DMS 273 treated with DMSO at 0.1 percent for 48 hours (cell line): ENCODE measurements around the gene FKBP2.
"Not testable (repeated sequence)": the region's sequence is repeated elsewhere in the genome, so short reads cannot be mapped to it uniquely, and the experiment has no call there.

ENCODE experiments used
- DNase-seq: peaks from one replicate; lab custom pipeline; 2025; lab: John Stamatoyannopoulos, UW

The FKBP2 gene

GRCh38 chr11:64234647-64235379 lies 6.1 kb upstream of the FKBP2 start:
- no peak for DNase-seq

GRCh38 chr11:64235437-64236161 lies 5.3 kb upstream of the FKBP2 start:
- no peak for DNase-seq

DNA sequence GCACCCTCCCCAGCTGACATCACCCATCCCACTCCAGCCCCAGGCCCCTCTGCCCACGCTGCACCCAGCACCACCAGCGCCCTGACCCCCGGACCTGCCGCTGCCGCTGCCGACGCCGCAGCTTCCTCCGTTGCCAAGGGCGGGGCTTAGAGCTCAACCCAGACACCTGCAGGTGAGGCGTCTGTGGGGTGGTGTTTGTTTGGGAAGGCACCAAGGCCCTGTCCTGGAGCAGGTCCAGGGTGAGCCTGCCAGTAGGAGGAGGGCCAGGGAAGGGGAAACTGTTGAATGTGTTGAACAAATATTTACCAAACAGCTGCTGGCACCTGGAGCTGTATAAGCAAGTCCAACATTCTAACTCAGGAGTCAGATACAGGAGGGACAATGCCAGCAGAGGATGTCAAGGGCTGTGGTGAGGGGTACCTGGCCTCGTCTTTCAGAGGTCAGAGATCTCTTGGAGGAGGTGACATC lies 3.4 kb upstream of the FKBP2 start:
- DNase-seq, result no peak

- DNase-seq, result no peak
Observed at GRCh38 chr11:64238076-64238475, 2.8 kb upstream of the FKBP2 start.

DNA sequence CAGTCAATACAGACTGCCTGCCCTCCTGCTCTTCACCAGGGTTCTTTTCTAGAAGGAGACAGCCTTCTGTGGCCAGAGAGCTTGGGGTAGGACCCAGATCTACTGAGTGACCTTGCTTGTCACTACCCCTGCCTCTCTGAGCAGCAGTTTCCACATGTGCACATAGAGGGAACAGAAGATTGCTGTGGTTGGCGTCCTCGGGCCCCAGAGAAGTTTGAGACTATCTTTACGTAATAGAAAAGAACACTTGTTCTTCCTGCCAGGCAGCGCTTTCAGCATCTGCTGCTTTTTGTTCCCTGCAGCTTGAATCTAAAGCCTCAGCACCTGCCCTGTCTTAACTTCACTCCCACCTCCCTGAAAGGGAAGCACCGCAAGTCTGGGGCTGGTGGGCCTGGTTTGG lies 1.9 kb upstream of the FKBP2 start:
- no peak for DNase-seq

GRCh38 chr11:64239662-64240434 lies 1.0 kb upstream of the FKBP2 start:
- no peak for DNase-seq

DNA sequence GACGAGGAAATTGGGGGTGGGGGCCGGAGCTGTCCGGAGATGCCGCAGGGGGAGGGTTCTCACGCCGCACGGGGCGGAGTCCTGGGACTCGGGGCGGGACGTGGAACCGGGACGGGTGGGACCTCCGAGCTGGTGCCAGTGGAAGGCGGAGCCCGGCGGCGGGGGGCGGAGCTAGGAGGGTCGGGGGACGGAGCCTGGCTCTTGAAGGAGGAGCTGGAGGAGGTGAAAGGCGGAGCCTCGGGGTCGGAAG lies 271 bp downstream of the FKBP2 start:
- DNase-seq, result no peak

DNA sequence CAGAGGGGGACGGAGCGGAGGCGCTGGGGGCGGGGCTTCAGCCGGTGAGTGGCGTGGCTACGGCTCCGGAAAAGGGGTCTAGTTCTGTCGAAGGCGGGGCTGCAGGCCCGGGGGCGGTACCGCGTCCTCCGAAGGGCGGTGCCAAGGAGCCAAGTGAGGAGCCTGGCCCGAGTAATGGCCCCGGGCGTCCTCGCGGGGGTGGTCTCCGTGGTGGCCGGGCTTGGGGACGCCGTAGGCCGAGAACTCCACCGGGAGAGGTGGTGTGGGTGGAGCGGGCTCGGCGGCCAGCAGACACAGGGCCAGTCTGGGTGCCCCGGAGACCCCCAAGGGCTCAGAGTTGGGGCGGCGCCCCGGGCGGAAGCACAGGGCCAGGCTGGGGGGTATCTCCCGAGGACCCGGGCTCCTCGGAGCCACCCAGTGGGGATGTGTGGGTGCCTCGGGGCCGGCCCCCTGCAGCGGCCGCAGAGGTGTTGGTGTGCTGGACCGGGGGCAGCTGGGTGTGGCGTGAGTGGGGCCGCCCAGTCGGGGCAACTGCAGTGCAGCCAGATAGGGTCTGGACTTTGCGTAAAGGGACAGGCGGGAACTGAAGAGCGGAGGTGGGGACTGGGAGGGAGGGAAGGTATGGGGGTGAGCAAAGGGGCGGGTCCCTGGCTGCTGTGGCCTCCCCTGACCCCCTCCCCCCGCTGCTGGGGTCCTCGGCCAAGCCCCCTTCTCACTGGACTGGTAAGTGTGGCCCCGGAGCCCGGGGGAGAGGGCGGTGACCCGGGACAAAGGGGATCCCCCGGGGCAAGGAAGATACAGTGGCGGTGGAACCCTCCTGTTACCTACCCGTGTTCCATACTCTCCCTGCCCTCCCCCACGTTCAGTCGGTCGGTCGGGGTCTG lies 838 bp downstream of the FKBP2 start:
- peak; percentile 80 for DNase-seq

- no peak for DNase-seq
Observed at GRCh38 chr11:64243236-64243854, 2.5 kb downstream of the FKBP2 start.

- DNase-seq, result no peak
Observed at GRCh38 chr11:64244107-64244506, 3.2 kb downstream of the FKBP2 start.

DNA sequence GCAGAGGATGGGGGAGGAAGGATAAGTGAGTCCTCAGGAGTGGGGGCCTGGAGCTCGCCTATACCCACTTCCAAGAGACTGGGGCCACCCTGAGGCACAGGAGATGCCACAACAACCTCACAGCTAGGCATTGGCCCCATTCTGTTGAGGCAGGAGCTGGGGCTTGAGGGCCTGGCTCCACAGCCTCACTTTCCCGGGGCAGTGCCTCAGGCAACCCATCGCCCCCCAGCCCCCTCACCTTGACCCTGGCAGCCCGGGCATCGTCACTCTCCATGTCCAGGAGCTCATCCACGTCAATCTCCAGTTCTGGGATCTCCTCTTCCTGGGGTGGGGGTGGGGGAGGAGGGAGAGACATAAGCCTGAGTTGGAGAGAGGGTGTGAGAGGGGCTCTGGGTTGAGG lies 4.1 kb downstream of the FKBP2 start:
- no peak for DNase-seq

- DNase-seq, result no peak
Observed at GRCh38 chr11:64245401-64245796, 4.5 kb downstream of the FKBP2 start.

GRCh38 chr11:64245797-64246620 lies 5.1 kb downstream of the FKBP2 start:
- DNase-seq, result no peak

GRCh38 chr11:64246621-64246870 lies 5.7 kb downstream of the FKBP2 start:
- DNase-seq, result not testable (repeated sequence)

DNA sequence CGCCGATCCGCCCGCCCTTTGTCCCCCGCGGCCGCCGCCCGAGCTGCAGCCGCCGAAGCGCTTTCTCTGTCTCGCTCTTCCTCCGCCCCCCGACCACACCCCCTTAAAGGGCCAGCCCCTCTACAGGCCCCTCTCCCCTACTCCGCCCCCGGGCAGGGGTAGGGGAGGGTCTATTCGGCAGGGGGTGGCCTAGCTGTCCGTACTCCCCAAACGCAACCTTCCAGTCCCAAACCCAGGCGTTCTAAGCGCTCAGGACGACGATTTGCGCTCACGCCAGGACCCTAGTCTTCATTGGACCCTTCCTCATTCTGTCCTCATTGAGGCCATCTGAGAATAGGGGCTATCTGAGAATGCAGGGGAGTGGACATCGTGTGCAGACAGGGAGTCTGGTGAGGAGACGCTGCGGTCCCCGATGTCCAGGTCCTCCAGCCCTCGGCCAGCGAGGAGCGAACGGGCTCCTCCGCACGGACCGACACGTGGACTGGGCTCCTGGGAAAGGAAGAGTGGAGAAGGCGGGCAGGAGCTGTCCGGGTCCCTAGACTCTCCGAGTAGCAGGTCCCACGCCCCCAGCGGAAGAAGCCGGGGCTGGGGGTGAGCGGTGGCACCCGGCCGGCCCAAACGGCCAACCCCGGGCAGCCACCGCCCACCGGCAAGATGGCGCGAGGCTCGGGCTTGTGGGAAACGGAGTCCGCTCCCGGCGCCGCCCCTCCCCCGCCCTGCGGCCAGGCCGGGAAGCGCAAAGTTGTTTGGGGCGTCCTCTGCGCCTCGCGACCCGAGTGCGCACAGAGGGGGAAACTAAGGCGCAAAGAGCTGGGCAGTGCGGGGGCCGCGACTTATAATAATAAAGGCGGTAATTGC lies 6.2 kb downstream of the FKBP2 start, which contains the start of gene PPP1R14B:
Gene PPP1R14B (minus strand): TSS at position 73 of the 858 bp plus-strand sequence. CDS start 270 bp downstream, outside the sequence.
- peak; percentile 60 for DNase-seq

- DNase-seq, result no peak
Observed at GRCh38 chr11:64247729-64248531, 7.0 kb downstream of the FKBP2 start.

GRCh38 chr11:64248578-64248977 lies 7.7 kb downstream of the FKBP2 start:
- no peak for DNase-seq

- no peak for DNase-seq
Observed at GRCh38 chr11:64249038-64249437, 8.1 kb downstream of the FKBP2 start.
